Panc1 (cell line): ENCODE measurements around the gene CCNJL. TPM values are rescaled to one million over a fixed set of nuclear protein-coding genes. Genes with fewer than 3 reads are reported as not detected.

Source experiments
- ATAC-seq: fragments of 200-7000 bp; cut with Tn5 transposase; 2 replicates; pipeline ENCODE4 v1.9.1; 2020; ENCODE audit warnings: mild to moderate bottlenecking, moderate library complexity
- BruUV-seq: library from RNA; stranded (reverse); fragments of 400-500 nt; replicated peaks from 2 replicates; lab custom pipeline; 2021; lab: Mats Ljungman, UMichigan
- CTCF ChIA-PET: fragments of 300-600 bp; sonication (Branson Sonifier 250); formaldehyde crosslinking; loops from one replicate; lab custom pipeline; 2022; ENCODE audit warnings: antibody characterized with exemption; lab: Charles Lee
- POLR2A ChIA-PET: fragments of 300-600 bp; sonication (Branson Sonifier 250); formaldehyde crosslinking; loops from one replicate; lab custom pipeline; 2022; ENCODE audit warnings: antibody characterized with exemption; lab: Charles Lee
- DNase-seq: peaks from one replicate; pipeline ENCODE4 v3.0.0-alpha.2; 2010; ENCODE audit warnings: low read depth, low spot score
- H3K27ac ChIP-seq: 2 replicates; pipeline ENCODE4 v1.5.1; 2011; ENCODE audit warnings: mild to moderate bottlenecking, low read length, inconsistent platforms
- H3K27me3 ChIP-seq: fragments of 200-500 bp; sonication (Bioruptor generic); 2 replicates; pipeline ENCODE4 v1.6.0; 2014; ENCODE audit warnings: low read length, inconsistent platforms; ENCODE audit not compliant: control insufficient read depth, insufficient read depth
- H3K36me3 ChIP-seq: fragments of 200-500 bp; sonication (Bioruptor generic); 2 replicates; pipeline ENCODE4 v1.5.1; 2014; ENCODE audit warnings: inconsistent platforms, mild to moderate bottlenecking, low read length, moderate library complexity; ENCODE audit not compliant: control insufficient read depth, insufficient read depth
- H3K4me1 ChIP-seq: 2 replicates; pipeline ENCODE4 v1.5.1; 2011; ENCODE audit warnings: inconsistent platforms, mild to moderate bottlenecking, low read length, moderate library complexity; ENCODE audit not compliant: control insufficient read depth, insufficient read depth
- H3K4me3 ChIP-seq, 2 experiments: 2 replicates each; pipeline ENCODE4 v1.5.1; 2011 to 2012; ENCODE audit warnings: low read depth in 2 of 2, low read length in 2 of 2, mild to moderate bottlenecking in 2 of 2, inconsistent platforms in 1 of 2, moderate library complexity in 1 of 2
- H3K9me3 ChIP-seq: fragments of 200-500 bp; sonication (Bioruptor generic); 2 replicates; pipeline ENCODE4 v1.5.1; 2014; ENCODE audit warnings: low read depth, mild to moderate bottlenecking, inconsistent platforms, low read length, moderate library complexity; ENCODE audit not compliant: control insufficient read depth, insufficient read depth
- CTCF ChIP-seq: fragments of 450-650 bp; IDR thresholded peaks from 2 replicates; pipeline ENCODE4 v1.5.1; 2017; ENCODE audit warnings: mild to moderate bottlenecking
- POLR2AphosphoS5 ChIP-seq: IDR thresholded peaks from 2 replicates; pipeline ENCODE4 v1.6.1; 2012; ENCODE audit warnings: mild to moderate bottlenecking, low read depth, low read length, moderate library complexity
- REST ChIP-seq, 2 experiments: IDR thresholded peaks; 2 replicates each; pipeline ENCODE4 v1.6.1; 2011 to 2012; ENCODE audit warnings: low read depth in 2 of 2, control low read depth in 1 of 2, low read length in 1 of 2, mild to moderate bottlenecking in 1 of 2, moderate library complexity in 1 of 2; ENCODE audit not compliant: insufficient read depth in 1 of 2
- SIN3A ChIP-seq: IDR thresholded peaks from 2 replicates; pipeline ENCODE4 v1.6.1; 2012; ENCODE audit warnings: low read depth, mild to moderate bottlenecking, low read length, moderate library complexity, borderline replicate concordance; ENCODE audit not compliant: insufficient read depth
- TCF7L2 ChIP-seq: IDR thresholded peaks from 2 replicates; pipeline ENCODE4 v1.6.1; 2011; ENCODE audit warnings: mild to moderate bottlenecking, low read depth, low read length, inconsistent platforms
- in situ Hi-C: cut with HindIII; loops from 2 replicates; pipeline ENCODE4 v1.10.0; 2016; ENCODE audit warnings: low sequenced_read_pairs, low pct_unique_long_range_greater_than_20kb
- intact Hi-C: fragments of 100-400 bp; cut with micrococcal nuclease; formaldehyde crosslinking; loops from one replicate; pipeline ENCODE4 v1.10.0; 2022; ENCODE audit not compliant: unreplicated experiment
- total RNA-seq: library from RNA; stranded (reverse); gene quantifications from one replicate; pipeline ENCODE4 v1.2.1, GENCODE V29; 2021; ENCODE audit not compliant: unreplicated experiment

The CCNJL gene
- total RNA-seq, 1 experiment from 2014 or later, result 35.0 TPM

GRCh38 chr5:160347448-160347847, 35.1 kb upstream of the CCNJL start:
- Histone ChIP-seq H3K4me3 (no peak overlapping the region), H3K27ac (no peak overlapping the region), H3K36me3 (no peaks in the 10 kb centered on the region), H3K27me3 (no peaks in the 10 kb centered on the region), H3K9me3 (no peaks in the 10 kb centered on the region), H3K4me1 (peaks cover 4% of the 10 kb centered on the region; the same call in 1 of the 2 replicates)
- ATAC-seq (no peak), DNase-seq (no peak)
- CTCF ChIA-PET, result no interaction called here
- intact Hi-C loops (loop anchor here (5.0 kb wide), 1 partner anchor 325 kb away; no protein-coding TSS in a partner anchor), in situ Hi-C loops (no loop called here)
- POLR2A ChIA-PET, result no interaction called here
- TF ChIP-seq REST (IDR thresholded peaks at IDR 0.05; ENCODE audit: insufficient read depth in 1 of 2, low read depth in 2 of 2, low read length in 1 of 2) (no peak), POLR2AphosphoS5 (no peak), CTCF (no peak), SIN3A (no peak), TCF7L2 (no peak)
- no TSS peak for BruUV-seq

- no peak overlapping the region; the same call in 1 of the 2 replicates for H3K27ac ChIP-seq
- peaks cover 4% of the 10 kb centered on the region for H3K4me1 ChIP-seq
- no peak overlapping the region for H3K4me3 ChIP-seq
- TF ChIP-seq CTCF (no peak), SIN3A (no peak), POLR2AphosphoS5 (no peak), REST (IDR thresholded peaks at IDR 0.05; ENCODE audit: insufficient read depth in 1 of 2, low read depth in 2 of 2, low read length in 1 of 2) (no peak), TCF7L2 (no peak)
- no peaks in the 10 kb centered on the region for H3K27me3 ChIP-seq
- DNase-seq, result no peak
- no peaks in the 10 kb centered on the region for H3K36me3 ChIP-seq
- in situ Hi-C loops (no loop called here), intact Hi-C loops (no loop called here)
- no TSS peak for BruUV-seq
- ChIA-PET CTCF (interaction anchor here (0.5 kb wide), 1 partner anchor 99 kb away, joined by 6 read pairs; no protein-coding TSS in a partner anchor), POLR2A (no interaction called here)
- ATAC-seq, result no peak; the same call in 1 of the 2 replicates
- no peaks in the 10 kb centered on the region for H3K9me3 ChIP-seq
These were observed 30.1 kb upstream of the CCNJL start for GRCh38 chr5:160342413-160342941.
